Activated CD4-positive, CD25-positive, alpha-beta regulatory T cell treated with anti-CD3 and anti-CD28 coated beads, Interleukin-2, amount 50 U/mL, for 24 hours (primary cell): ENCODE data around the gene MRPL21.

ENCODE experiments used
- ATAC-seq, 2 donors: fragments of 150-1000 bp; cut with Tn5 transposase; one replicate each; pipeline ENCODE4 v1.10.0; 2021; ENCODE audit warnings: mild to moderate bottlenecking in 1 of 2, moderate library complexity in 1 of 2

The MRPL21 gene

DNA sequence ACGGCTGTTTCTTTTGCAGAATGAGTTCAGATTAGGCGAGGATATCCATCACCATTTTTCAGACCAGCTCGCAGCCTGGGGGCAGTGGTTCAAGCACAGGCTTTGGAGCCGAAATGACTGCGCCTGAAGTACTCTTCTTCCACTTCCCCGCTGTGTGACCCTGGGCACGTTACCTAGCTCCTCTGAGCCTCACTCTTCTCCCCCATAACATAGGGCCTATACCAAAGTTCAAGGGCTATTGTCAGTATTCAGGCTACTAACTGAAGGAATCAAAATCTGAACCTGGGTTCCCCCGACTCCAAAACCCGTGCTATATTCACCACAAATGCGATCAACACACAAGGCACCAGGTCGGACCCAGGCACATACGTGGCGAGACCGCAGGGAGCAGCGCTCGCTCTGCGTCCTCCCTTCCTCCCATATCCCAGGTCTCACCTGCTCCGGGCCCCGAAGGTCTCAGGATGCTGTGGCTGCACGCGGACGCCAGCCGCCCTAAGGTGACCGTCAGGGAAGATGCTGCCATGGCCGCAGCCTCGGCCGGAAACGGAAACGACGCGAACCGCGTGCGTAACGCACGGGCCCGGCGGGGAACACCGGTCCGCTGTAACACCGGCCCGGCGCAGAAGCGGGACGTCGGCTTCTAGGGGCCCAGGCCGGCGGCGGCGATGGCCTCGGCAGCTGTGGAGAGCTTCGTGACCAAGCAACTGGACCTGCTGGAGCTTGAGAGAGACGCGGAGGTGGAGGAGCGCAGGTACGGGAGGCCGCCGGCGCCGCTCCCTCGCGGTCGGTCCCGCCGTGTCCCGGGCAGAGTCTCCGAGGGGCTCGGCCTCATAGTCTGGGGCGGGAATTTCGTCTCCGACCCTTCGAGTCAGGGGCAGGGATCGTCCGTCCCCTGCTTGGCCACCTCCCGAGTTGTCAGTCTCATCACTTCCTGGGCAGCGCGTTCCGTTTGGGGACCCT lies at the start of gene MRPL21, which contains the start of gene IGHMBP2:
Gene MRPL21, minus strand, starts transcription at position 545 of the 960 bp plus-strand sequence. Its CDS starts 22 bp downstream, at position 523.
Gene IGHMBP2, plus strand, starts transcription at position 604 of the 960 bp plus-strand sequence. Its CDS starts 62 bp downstream, at position 666.
- ATAC-seq, result peak; percentile 98

DNA sequence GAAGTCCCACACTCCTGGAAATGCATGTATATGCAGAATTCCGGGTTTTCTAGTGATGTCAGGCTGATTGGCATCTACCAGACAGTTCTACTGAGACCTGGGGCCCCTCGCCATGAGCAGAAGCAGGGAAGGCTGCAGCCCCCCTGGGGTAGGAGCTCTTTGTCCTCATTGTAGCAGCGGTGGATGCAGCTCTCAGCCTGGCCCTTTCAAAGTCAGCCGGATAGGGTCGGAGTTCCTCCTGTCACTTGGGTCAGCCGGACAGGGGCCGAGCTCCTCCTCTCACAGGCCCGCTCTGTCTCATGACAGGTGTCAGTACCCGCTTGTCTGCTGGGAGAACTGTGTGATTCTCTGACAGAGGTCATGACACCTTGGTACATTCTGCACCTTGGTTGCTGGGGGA lies 47.1 kb upstream of the MRPL21 start:
- ATAC-seq, result no peak

DNA sequence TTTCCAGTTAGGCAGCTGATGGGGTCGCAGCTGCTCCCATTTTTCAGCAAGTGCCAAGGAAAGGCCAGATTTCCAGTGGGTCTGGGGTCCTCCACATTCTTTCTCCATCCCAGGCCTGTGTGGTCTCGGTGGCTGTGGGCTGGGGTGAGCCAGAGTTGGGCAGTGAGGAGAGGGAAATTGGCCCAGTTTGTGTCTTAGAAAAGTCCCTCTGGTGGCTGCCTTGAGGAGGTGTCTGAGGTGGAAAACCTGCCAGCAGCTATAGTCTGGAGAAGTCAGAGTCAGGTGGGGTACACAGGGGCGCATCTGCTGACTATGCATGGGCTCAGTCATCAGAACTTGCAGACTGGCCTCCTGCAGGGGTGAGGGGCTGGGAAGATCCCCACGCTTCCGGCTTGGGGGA lies 46.6 kb upstream of the MRPL21 start:
- no peak for ATAC-seq

DNA sequence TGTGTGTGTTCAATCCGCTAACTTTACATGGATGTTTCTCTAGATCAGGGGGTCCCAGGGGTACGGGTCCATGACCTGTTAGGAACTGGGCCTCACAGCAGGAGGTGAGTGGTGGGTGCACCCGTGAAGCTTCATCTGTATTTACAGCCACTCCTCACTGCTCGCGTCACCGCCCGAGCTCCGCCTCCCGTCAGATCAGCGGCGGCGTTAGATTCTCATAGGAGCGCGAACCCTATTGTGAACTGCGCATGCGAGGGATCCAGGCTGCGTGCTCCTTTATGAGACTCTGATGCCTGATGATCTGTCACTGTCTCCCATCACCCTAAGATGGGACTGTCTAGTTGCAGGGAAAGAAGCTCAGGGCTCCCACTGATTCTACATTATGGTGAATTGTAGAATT lies 45.3 kb upstream of the MRPL21 start:
- ATAC-seq, result no peak

DNA sequence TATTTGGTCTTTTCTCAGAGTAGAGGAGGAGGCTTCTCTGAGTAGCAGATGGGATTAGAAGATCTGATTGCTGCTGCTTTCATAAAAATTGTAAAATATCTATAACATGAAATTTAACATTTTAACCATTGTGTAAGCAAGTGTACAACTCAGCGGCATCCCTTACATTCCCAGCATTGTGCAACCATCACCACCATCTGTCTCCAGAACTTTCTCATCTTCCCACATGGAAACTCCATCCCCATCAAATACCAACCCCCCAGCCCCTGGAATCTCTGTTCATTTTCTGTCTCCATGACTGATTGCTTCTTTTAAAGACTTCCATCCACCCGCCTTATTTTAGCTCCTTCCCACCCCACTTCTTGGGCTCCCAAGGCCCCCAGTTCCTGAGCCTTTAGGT lies 44.9 kb upstream of the MRPL21 start:
- no peak for ATAC-seq

DNA sequence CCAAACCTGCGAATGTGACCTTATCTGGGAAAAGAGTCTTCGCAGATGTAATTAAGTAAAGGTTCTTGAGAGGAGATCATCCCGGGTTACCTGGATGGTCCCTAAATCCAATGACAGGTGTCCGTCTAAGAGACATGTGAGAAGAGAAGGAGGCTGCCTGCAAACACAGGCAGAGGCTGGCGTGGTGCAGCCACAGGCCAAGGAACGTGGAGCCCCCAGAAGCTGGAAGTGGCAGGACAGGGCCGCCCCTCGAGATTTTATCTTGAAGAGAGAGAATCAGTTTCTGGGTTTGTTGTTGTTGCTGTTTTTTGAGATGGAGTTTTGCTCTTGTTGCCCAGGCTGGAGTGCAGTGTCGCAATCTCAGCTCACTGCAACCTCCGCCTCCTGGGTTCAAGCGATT lies 43.5 kb upstream of the MRPL21 start:
- ATAC-seq, result no peak

DNA sequence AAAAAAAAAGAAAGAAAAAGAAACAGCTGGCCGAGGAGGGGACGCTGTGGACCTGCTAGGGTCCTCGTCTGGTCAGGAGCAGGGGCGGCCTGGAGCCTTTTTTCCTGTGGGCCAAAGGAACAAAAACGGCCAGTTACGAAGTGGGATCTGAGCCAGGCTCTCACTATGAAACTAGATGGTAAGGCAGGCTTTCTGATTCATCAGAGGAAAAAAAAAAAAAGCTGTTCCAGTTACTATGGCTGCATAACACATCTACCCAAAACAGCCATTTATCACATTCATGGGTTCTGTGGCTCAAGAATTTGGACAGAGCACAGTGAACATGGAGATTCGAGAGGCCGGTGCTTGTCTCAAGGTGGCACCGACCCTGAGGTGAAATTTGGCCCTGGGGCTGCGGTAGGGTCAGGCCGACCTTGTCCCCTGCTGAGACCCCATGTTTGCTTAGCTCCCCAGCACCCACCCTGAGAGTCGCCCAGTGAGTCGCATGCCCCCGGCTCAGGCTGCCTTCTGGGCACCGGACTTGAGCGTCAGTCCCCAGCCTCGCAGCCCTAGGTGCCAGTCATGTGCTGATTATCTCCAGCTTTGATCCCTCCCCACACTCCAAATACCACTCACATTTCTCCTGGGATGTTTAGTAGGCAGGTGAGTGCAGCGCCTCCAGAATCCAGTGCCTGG lies 42.9 kb upstream of the MRPL21 start:
- ATAC-seq, result no peak

DNA sequence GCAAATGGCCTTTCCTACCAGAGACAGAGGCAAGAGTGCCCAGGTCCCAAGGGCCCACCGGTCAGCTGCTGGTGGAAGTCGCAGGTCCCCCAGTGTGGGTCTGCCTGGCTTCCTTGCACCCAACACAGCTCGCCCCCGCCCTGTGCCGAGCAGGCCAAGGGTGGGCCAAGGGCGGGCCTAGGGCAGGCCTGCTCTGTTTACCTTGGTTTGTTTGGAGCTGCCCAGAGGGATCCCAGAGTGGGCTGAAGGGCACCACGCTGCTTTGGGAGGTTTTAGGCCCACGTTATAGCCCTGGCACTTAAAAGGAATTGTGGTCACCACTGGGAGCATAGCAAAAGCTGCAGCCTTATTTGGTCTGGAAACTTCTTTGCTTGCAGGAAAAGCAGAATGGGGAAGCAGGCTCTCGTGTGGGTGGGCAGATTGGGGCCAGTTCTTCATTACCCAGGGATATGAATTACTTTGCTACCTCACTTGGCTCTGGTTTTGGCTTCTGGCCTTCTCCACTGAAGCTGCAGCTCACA lies 39.2 kb upstream of the MRPL21 start:
- ATAC-seq, result no peak

DNA sequence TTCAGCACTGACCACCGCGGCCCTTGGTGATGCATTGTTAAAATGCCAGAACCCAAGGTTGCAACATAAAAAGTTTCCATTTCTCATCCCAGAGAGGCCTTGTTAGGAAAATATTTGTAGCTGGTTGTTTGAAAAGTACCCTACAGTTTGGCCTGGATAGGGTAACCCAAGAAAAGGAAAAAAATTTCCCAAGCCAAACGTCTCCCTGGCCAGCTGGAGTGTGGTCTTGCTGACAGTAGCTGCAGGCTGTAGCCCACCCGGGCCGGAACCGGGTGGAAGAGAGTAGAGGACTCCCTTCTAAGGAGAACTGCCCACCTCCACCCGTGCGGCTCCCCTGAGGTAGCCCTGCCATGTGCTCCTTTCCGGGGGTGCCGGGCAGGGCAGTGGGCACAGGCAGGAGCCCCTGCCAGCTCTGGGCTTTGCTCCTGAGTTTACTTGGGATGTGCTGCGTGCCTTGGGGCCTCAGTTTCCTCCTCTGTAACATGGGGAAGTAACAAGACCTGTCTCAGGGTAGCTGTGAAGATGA lies 38.5 kb upstream of the MRPL21 start:
- ATAC-seq, result no peak

DNA sequence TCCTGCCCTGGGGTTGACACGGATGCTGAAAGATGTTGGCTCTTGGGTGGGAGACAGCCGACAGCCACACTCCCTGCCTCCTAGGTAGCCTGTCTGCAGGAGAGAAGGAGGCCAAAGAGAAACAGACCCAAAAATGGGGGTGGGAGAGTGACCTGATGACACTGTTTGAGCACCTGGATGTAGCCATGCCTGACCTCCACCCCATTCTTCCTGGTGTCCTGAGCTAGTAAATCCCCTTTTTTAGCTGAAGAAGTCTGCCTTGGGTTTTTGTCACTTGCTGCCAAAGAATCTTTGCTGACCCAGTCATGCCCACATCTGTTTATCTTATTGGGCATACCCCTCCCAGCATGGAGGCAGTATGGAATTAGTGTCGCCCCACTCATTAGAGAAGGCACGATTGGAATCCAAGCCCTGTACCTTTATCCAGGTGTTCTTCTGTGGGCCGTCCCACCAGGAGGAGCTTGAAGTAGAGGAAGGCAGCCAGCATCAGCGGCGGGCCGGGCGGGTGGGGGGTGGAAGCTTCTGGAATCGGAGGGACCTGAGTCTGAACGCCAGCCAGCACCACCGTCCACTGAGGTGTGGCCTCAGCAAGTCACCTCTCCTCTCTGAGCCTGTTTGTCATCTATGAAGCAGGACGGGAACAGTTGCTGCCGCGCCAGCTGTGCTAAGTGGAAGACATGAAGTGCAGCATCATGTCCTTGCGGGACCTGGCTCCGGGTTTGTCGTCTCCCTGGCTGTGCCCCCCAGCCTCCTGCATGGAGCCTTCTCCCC lies 37.9 kb upstream of the MRPL21 start:
- ATAC-seq, result no peak

DNA sequence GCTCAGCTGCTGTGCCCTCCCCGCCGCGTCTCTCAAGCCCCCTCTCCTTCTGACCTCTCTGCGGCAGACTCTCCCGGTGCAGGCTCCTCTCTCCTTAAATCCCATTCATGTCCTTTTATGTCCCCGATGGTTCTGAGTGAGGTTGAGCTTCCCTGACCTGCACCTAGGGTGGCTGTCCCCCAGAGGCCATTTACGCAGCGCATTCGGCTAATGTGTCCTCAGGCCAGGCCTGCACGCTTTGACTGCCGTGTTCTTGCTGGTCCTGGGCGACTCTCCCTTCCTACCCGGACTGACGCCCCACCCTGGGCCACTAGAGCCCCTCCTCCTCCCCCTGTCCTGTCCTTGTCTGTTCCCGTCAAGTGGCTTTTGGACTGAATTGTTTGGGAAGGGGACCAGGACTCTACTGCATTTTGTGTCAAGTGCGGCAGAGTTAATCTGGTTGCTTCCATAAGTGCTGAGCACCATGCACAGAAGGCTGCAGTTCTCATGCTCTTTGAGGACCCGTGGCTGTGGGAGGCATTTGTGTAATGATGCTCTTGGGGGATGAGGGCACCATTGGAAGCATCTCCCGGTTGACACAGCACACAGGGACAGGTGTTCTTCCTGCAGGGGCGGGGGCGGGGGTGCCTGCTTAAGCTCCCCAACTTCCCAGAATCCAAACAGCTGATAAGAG lies 37.2 kb upstream of the MRPL21 start:
- ATAC-seq, result no peak

DNA sequence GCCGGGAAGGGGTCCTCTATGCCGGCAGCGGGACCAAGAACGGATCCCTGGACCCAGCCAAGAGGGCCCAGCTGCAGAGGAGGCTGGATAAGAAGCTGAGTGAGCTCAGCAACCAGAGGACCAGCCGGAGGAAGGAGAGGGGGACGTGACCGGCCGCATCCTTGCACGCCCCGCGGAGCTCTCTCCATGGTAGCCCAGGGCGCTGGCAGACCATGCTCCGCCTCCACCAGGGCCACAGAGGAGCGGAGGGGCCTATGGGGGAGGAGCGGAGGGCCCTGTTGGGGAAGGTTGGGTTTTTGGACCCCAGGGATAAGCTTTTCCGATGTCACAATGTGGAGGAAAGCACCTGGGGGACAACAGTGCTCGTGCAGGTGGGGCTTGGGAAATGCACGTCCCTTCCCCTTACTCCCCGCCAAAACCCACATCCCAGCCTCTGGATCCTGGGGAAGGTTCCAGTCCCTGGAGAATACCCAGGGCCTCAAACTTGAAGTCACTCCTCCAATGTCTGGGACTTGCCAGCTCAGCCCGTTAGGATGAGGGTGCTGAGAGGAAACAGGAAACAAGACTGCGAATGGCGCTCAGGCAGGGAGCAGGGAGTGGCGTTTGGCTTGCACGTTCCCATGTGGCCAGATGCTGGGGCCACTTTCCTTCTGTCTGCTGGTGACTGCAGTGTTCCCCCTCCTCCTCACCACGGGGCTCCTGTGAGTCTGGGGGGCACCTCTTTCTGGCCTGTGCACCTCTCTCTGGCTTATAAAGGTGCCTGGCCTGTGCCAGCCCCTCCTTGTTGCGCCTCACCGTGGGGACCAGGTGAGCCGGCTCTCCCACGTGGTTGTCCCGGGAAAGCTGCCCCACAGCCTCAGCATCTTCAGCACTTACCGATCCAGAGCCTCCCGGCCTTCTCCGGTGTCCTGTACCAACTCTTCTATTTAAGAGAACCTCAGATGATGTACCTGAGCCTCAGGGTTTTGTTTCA lies 36.2 kb upstream of the MRPL21 start:
- ATAC-seq, result no peak

DNA sequence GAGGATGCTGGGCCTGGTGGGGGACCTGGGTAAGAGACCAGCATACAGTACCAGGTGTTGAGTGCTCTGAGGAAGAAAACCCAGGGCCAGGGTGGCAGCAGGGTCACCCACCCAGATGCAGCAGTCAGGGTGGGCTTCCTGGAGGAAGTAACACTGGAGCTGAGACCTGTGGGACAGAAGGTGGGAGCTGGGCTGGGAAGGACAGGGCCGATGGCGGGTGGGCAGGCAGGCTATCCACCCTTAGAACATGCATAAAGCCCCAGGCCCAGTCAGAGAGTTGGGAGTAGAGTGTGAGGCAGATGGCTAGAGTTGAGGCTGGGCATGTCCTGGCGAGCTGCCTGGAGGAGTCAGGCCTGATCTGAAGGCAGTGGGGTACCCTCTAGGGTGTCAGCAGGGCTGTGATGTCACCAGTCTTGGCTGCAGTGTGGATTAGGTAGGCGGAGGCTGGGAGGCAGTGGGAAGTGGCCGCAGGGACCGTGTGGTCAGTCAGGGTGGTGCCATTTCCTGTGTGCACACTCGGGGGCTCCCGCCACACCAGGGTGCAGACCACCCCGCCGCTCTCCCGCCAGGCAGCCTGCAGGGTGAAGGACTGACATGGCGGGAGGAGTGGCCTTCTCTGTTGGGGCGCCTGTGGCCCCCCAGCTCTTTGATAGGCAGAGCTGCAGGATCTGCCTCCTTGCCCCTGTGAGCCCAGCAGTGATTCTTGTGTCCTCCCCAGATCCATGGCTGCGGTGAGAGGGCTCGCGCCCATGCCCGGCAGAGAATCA lies 35.4 kb upstream of the MRPL21 start:
- no peak for ATAC-seq

DNA sequence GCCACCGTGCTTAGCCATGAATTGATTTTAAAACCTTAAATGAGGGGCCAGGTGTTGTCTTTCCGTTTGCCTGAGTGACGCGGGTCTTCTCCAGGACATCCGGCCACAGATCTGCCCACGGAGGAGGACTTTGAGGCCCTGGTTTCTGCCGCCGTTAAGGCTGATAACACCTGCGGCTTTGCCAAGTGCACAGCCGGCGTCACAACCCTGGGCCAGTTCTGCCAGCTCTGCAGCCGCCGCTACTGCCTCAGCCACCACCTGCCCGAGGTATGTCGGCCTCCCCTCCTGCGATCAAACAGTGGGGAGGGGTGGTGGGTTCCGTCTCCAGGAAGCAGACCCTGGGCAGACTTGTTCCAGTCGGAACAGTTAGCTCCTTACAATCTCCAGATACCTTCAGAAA lies 34.5 kb upstream of the MRPL21 start:
- no peak for ATAC-seq

DNA sequence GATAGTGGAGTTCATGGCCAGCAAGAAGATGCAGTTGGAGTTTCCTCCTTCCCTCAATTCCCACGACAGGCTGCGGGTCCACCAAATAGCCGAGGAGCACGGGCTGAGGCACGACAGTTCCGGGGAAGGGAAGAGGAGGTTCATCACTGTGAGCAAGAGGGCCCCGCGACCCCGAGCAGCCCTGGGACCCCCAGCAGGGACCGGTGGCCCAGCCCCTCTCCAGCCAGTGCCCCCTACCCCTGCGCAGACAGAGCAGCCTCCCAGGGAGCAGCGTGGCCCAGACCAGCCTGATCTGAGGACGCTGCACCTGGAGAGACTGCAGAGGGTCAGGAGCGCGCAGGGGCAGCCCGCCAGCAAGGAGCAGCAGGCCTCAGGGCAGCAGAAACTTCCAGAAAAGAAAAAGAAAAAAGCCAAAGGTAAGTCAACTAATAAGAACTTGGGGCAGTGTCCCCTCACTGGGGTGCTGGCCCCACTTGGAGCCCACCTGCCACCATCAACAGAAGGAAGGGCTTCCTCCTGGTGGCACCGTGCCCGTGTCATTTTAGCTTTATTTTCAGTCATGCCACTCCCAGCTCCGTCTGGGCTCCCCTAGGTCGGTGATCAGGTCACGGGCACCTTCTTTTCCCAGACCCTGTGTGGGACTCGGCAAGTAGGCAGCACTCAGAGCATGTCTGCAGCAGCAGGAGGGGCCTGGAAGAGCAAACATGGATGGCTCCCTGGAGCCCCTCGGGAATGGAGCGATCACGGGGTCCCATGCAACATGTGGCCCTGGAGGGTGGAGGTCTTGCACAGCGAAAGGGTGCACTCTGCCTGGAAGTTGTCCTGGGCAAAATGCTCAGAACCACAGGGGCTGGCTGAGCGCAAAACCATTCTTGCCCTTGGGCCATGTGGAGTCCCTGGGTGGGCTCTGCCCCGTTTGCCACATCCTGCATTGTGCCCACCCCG lies 33.3 kb upstream of the MRPL21 start:
- no peak for ATAC-seq

DNA sequence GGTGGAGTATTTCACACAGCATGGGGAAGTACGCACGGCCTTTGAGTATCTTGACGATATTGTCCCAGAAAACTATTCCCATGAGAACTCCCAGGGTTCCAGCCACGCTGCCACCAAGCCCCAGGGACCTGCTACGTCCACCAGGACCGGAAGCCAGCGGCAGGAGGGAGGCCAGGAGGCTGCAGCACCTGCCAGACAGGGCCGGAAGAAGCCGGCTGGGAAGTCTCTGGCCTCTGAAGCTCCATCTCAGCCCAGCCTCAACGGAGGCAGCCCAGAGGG lies 32.7 kb upstream of the MRPL21 start:
- ATAC-seq, result no peak

DNA sequence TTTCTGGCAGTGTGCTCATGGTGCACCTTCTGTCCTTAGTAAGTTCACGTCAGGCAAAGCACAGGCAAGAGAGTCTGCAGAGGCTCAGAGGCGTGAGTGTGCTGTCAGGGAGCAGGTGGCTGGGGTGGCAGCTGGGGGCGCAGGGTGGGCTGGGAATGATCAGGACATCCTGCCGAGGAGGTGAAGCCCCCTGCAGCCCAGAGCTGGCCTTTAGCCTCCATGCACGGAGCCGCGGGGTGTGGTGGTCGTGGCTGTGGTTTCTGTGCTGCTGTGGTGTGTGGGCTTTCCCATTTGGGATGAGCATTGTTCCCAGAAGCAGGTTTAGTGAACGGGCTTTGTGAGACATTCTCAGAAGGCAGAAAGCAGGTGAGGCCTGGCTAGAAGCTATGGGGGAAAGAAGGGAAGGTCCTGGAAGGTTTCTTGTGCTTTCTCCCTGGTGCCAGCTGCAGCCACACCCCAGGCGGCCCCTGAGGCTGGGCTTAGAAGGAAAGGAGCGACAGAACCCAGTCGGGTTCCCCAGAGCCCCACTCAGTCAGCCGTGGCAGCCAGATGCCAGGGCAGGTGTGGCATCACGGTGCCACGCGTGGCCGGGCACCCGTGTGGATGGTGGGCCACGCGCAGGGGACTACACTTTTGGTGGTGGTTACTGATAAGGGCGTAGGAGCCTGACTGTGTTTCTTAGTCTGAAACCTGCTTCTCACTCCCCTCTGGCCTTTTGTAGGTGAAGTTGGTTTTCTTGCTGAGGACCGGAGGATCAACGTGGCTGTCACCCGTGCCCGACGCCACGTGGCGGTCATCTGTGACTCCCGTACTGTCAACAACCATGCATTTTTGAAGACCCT lies 32.1 kb upstream of the MRPL21 start:
- no peak for ATAC-seq

DNA sequence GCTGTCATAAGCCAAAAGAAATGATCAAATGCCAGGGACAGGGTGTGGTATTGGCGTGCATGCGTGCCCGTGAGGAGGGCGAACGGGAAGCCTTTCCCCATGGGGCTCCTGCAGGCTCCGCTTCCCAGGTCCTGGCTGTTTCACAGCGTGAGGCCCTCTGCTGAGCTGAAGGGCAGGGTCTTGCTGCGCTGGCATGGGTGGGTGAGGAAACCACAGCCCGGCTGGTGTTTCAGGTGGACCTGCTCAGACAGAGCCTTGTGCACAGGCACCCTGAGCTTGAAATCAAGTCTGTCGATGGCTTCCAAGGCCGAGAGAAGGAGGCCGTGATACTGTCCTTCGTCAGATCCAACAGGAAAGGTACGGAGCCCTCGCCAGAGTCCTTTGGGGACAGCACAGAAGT lies 31.4 kb upstream of the MRPL21 start:
- no peak for ATAC-seq
